NCI-H82 treated with DMSO at 0.1 percent for 48 hours (cell line): ENCODE data around the gene HDAC11.

ENCODE experiments used
- DNase-seq: peaks from one replicate; lab custom pipeline; 2025; ENCODE audit not compliant: unreplicated experiment; lab: John Stamatoyannopoulos, UW

The HDAC11 gene

DNA sequence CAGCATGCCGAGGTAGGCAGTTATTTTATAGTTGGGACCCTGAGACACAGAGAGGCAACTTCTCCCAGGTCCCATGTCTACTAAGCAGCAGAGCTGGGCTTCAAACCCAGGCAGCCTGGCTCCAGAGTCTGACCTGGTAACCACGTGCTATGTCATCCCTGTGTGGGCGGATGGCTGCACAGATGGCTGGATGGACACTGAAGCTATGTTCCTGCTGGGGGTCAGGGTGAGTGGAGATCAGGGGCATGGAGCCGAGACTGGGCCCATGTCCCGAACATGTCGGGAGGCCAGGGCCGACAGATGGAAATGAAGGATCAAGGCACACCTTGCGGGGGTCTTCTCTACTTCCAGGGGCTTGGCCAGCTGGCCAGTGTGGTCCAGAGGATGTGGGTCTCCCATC is 59.6 kb downstream of the HDAC11 start:
- DNase-seq: no peak

DNA sequence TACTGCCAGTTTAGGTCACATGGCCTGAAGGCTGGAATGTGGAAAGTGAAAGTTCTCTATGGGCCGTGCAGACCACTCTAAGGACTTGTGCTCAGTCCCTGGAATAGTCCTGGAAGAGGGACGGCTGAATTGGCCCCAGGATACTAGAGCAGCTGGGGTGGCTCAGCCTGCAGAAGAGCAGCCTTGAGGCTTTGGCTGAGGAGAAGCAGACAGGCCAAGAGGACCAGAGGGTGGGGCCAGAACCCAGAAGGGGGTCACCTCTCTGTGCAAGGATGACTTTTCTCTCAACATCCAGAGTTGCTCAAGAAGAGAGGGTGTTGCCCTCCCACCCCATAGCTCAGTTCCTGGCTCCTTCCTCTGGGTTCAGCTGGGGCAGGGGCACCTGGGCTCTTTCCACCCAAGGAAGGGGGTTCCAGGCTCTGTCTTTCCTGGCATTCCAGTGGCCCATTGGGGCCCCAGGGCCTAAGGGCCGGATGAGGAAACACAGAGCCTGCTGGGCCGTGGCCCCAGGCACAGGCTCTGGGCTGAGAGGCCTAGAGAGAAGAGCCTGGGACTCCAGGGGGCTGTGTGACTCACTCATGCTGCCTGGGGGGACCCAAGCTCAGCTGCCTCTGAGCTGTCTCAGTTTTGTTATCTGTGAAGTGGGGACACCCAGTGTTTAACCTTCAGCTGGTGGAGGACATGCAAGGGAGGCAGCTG is 60.3 kb downstream of the HDAC11 start:
- DNase-seq: no peak

DNA sequence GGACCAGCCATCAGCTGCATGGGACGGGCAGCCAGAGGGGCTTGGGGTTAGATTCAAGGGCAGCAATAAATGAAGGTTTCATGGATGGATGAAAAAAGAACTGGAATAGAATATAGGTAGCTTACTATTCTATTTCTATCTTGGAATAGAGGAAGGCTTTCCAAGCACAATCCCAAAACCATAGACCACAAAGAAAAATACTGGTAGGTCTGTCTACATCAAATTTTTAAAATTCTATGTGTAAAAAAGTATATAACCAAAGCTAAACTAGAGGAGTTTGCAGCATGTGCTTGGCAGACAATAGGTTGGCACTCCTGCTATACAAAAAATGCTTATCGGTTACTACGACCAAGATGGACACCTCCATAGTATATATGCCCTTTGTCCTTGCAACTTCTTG is 61.6 kb downstream of the HDAC11 start:
- no peak for DNase-seq

DNA sequence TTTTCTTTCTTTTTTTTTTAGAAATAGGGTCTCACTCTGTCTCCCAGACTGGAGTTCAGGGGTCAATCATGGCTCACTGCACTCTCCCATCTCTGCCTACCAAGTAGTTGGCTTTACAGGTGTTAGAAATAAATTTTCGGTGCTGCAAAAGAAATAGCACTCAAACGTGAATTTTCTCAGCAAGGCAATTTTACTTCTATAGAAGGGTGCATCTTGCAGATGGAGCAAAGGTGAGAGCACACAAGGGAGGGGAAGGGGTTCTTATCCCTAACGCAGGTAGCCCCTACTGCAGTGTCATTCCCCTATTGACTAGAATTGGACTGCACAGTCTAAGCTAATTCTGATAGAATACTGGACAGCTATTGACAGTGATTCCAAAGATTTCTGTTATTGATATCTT is 62.0 kb downstream of the HDAC11 start:
- no peak for DNase-seq

DNA sequence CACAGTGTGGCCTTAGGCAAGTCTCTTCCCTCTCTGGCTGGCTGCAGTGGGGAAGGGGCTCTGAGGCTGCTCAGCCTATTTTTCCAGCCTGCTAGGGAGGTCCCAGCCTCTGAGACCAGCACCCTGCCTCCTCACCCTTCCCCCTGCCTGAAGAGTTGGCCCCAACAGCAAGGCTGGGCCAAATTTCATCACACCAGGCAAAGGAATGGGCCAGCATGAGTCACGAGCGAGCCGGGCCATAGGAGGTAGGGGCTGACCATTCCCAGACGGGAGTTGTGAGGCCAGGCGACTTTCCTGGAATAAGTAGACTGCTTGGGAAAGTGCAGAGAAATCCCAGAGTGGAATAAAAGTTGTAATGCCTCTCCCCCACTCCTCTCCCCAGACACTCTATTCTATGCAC is 63.1 kb downstream of the HDAC11 start:
- no peak for DNase-seq

DNA sequence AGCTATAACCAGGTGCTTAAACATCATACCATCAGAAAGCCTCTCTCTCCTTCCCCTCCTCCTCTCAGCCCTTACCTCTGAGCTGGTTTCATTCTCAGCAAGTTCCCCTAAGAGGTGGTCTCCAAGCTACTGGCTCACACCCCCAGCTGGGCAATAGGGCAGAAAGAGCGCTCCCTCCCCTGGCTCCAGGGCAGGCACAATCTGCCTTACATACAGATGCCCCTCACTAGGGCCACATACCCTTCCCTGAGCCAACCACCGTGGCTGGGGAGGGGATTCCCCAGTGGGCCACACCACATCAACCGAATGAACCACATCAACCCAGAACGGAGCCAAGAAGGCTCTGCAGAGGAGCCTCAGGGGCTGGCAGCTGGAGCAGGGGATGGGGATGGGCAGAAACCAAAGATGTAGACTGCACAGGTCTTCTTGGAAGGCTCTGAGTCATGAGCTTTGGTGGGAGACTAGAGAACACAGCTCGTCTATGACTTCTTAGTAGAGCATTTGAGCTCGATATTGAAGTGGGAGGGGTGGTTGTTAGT is 64.3 kb downstream of the HDAC11 start:
- DNase-seq: no peak

DNA sequence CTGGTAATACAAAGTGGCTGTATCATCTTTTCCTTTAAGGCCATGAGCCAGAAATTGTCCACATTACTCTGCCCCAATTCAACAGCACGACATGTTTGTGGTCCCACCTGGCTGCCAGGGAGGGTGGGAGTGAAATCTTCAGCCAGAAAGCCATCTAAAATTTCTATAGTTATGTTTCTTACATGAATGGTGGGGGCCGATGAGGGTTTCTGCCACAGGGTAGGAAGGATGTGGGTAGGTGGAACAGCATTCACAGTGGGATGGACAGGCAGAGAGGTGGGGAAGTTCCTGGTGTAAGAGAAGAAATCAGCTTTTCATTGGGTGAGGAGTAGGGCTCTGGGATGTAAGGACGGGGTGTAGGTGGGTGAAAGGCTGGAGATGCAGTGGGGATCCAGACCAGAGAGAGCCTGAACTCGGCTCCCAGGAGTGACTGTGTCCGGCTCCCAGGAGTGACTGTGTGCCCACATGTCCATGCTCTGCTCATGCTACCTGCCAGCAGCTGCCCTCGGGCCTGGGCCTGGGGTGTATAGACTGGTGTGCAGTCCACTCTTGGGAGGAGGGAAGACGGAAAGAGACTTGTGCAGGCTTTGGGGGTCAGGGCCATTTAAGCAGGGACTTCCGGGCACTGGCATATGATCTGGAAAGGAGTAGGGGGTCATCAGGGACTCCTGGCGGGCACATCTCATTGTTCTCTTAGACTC is 65.0 kb downstream of the HDAC11 start:
- DNase-seq: no peak

DNA sequence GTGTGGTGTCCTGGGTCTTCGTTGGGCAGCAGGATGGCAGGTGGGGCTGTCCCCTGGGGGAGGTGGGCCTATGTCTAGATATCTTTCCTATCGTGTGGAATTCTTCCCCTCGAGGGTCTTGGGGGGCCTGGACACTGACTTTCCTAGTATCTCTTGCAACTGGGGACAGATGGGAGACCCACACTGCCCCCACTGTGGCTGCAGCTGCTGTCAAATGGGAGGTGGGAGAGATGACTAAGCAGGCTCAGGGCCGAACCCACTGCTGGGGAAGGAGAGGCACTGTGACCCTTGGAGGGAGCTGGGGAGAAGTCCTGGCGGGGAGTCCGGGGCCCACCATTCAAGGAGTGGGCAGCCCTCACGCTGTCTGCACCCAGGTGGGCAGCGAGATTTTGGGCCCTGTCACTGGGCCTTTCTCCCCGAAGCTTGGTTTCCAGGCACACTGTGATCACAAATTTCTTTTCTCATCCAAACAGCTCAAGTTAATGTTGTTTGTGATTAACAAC is 65.9 kb downstream of the HDAC11 start:
- DNase-seq: no peak

DNA sequence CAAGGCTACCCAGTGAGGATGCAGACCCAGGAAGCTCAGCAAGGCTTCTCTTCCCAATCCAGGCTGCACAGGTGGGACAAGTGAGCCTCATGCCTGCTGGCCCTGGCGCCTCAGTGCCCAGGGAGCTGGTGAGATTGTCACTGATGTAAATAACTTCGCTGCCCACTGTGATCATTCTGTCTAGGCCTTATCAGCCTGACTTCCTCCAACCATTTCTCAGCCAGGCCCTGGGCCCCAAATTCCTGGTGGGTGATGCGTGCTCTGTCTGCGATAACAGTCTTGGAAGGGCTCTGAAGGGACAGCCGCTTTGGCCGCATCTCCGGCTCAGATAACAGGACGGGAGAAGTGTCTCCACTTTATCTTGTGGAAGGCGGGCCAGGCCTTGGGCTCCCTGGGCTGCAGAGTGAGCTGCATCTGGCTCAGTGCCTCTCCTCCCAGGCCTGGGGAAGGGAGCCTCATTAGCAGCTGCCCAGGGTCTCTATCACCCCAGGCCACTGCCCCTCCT is 66.6 kb downstream of the HDAC11 start:
- DNase-seq: no peak

DNA sequence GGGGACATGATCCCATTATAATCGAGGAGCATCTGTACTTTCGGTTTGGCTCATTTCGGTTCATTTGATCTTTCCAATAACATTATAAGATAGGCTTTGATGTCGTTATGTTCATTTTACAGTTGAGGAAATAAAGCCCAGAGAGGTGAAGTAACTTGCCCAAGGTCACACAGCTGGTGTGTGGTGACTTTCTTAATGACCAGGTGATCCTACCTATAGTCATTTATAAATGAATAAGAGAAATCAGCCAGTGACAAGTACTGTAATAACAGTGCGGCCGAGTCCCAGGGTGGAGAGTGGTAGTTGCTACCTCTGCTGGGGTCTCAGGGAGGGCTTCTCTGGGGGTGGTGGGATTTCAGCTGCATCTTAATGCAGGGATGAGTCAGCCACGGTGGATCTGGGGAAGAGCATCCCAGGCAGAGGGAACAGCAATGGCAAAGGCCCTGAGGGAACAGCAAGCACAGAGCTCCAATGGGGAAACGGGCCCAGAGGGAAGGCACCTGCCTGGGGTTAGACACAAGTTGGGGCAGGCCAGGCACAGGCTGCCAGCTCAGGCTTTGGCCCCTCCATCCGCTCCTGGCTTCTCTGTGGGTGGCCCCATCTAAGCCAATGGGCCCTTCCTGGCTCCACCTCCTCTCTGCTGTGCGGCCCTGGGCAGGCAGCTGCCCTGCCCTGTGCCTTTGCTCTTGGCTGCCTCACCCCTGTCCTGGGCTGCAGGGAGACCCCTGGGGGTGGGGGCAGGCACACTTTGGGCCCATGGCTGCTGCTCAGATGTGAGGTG is 67.7 kb downstream of the HDAC11 start:
- no peak for DNase-seq

DNA sequence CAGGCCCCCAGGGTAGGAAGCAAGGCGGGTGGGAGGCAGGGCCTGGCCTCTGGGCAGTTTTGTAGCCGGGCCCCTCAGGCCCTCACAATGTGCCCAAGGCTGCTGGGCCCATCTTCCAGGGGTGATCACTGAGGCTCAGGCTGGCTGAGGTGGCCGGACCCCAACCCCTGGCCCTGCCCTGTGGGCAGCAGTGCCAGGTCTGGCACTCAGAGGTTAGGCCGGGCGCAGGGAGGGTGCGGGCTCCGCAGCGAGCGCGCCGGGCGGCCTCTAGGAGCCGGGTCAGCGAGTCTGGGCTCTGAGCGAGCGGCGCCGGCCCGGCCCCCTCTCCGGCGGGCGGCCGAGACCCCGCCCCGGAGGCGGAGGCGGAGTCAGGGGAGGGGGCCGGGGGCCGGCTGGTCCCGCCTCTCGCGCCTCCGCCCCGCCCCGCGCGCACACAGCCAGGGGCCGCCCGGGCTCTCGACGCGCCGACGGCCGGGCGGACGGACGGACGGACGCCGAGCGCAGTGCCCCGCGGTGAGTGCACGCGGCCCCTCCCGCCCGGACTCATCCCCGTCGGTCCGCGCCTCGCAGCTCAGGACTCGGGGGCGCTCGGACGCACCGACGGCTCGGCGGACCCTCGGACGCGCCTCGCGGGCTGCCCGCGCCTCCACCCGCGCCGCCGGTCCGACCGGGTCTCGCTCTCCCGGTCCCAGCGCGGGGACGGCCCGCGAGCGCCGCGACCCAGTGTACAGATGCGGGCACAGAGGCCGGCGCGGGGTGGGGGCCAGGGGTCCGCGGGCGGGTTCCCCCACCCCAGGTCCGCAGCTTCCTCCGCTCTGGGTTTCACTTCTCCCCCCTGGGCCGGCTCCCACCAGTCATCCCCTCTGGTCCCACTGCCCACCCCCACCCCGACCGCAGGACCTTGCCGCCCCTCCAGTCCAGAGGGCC is 68.9 kb downstream of the HDAC11 start, which contains the start of gene FBLN2:
FBLN2 (plus strand) TSS at position 430 of the 927 bp plus-strand sequence. CDS start 21,231 bp downstream, outside the sequence.
- no peak for DNase-seq

DNA sequence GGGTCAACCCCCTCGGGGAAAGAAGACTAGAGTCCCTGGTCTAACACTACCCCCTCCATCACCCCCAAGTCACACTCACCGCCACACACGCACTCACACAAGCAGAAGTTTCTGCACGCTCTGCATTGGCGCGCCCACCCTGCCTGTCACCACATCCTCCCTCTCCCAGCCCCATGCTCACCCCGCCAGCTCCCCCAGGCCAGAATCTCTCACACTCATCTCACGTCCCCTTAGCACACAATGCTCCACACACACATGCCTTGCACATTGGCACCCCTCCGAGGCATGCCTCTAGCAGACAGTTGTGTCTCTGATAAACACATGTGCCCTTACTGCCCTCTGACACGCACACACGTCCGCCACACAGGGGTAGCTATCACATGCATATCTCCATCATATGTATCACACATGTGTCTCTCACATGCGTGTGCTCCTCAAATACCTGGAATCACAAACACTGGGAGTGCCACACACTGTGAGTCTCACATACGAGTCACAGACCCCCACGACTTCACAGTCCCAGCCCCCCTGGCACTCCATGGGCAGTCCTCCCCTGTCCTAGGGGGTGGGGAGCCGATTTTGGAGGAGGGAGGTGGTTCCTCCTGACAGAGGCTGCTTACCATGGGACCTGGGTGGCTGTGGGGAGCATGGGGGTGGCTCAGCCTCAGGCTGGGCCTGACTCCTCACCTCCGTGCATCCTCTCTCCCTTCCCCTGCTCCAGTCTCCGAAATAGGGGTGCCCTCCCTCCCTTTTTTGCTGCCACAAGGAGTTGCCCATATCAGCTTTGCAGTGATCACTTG is 69.7 kb downstream of the HDAC11 start:
- DNase-seq: no peak

DNA sequence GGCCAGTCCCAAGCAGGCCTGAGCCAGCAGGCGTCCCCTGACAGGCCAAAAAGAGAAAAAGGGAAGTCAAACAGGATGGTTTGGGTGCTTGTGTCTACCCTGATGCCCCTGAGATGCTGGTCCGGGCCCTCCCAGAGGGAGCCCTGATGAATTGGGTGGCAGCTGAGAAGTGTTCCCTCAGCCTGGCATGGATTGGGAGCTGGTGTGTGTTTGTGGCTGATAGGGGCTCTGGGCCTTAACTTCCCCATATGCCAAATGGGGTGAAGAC is 70.3 kb downstream of the HDAC11 start:
- DNase-seq: no peak

DNA sequence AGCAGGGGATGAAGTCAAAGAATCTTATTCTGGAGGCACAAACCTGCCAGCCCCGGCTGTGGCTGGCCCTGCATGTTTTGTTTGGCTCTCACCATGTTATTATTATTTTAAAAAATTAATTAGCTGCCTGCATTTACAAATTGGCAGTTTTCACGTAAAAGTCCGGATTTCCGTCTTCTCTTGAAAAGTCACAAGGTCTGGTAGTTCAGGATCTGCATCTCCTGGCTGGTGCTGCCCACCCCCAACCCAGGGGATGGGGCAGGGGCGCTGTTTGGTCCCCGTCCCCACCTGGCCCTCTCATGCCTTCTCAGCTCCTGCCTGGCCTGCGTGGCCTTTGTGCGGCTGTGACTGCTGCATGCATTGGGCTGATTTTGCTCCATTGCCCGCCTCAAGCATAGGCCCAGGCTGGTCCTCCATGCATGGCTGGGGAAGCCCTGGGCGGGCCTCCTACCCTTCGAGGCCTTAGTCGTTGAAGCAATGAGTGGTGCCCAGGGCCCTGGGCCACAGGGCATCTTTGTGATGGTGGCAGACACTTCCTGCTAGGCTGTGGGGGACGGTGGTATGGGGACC is 70.8 kb downstream of the HDAC11 start:
- no peak for DNase-seq

DNA sequence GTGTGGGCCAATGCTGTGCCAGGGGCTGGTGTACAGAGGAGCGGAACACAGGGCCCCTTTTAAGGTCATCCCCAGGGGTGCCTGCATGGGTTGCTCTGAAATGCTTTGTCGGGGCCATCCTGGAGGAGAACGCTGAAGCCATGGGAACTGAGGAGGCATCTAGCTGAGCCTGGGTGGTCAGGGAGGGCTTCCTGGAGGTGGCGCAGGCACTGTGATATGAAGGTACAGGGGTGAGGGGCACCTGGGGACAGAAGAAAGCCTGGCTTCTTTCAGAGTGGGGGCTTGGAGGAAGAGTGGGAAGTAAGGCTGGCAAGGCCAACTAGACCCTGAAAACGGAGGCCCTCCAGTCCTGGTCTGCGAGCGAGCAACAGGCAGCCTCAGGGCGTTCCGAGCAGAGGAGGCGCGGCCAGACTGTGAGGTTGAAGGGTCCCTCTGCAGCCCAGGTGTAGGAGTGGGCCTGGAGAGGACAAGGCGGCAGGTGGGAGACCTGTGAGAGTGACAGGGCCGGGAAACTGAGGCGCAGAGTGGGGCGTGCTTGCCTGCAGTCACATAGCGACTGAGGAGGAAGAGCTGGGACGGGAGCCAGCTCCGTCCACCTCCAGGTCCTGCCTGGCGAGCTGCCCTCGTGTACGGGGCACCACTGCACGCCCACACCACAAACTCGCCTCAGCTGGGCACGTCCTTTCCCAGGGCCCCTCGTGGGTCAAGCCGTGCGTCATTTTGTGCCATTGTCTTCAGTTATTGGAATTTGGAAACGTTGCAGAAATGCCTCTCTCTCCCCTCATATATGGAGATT is 72.9 kb downstream of the HDAC11 start:
- no peak for DNase-seq

DNA sequence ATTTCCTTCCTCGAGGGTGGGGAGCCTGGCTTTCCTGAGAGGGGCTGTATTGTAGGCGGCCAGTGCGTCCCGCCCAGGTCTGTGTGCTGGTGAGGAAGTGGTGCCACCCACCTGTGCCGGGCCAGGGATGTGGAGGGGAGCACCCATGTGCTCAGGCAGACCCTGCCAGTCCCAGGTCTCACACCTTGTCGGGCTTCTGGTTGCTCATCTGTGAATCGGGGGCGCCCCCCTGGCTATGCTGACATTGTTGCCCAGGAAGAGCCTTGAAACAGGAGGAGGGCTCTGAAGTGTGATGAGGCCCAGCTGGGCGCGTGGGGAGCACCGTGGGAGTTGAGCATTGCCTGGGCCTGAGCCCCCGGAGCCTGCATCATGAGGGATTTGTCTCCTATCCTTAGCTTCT is 73.6 kb downstream of the HDAC11 start:
- no peak for DNase-seq

DNA sequence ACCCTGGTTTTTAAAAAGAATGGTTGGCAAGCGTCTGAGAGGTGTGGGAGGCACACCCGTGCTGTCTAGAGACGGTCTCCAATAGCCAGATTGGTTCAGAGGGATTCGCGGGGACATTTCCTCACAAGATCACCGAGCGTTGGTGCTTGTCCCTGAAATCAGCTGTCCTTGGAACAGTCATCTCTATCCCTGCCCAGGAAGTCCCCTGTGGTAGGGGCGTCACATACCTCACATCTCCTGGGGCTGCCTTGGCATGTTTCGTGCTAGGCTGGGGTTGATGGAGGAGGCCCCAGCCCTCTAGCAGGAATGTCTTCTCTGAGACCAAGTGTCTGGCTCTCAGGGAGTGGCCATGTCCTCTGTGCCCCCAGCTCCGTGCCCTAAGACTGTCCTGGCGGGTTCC is 75.6 kb downstream of the HDAC11 start:
- no peak for DNase-seq
